Islet of Langerhans (tissue), 1 donor: ENCODE data around the gene DNAI2.

ENCODE experiments used
- FAIRE-seq: peaks from one replicate; lab custom pipeline; 2011; peaks lifted over from hg19 to GRCh38; lab: Jason Lieb, UNC

The DNAI2 gene

GRCh38 chr17:74362810-74363498 is 88.9 kb downstream of the DNAI2 start:
- FAIRE-seq: no peak
